Mesenteric fat pad (tissue), 1 donor: ENCODE measurements around the gene XIRP2. TPM values are rescaled to one million over a fixed set of nuclear protein-coding genes. Genes with fewer than 3 reads are reported as not detected.

Experiments used
- DNase-seq: peaks from one replicate; pipeline ENCODE4 v3.0.0-alpha.2; 2020; ENCODE audit warnings: low spot score
- long read RNA-seq: library from polyadenylated mRNA; unstranded; transcript quantifications from one replicate; pipeline ENCODE4 v2.0.0, GENCODE V29; 2020
- total RNA-seq: library from RNA; stranded (reverse); fragmentation: NEBNext Ultra II Directional; extraction: Animal tissue kit (Norgen Biotek cat#: 25700); gene quantifications from one replicate; pipeline ENCODE4 v1.2.1, GENCODE V29; 2021
- donor health status: DM: yes; HTN: yes; CAD: no.

Gene XIRP2
- not detected for total RNA-seq
- long read RNA-seq: 0 reads

GRCh38 chr2:166888180-166888579 lies at the start of gene XIRP2:
Gene XIRP2, plus strand, starts transcription at chr2:166888480. Its CDS starts 15,003 bp downstream, at chr2:166903483.
- no peak for DNase-seq

GRCh38 chr2:166841152-166841551 lies 47.1 kb upstream of the XIRP2 start:
- no peak for DNase-seq

GRCh38 chr2:166841679-166842078 lies 46.6 kb upstream of the XIRP2 start:
- DNase-seq: no peak

GRCh38 chr2:166844111-166844510 lies 44.2 kb upstream of the XIRP2 start:
- DNase-seq: no peak

- DNase-seq: no peak
These were observed 25.7 kb upstream of the XIRP2 start for GRCh38 chr2:166862468-166863132.

- no peak for DNase-seq
These were observed 20.3 kb upstream of the XIRP2 start for GRCh38 chr2:166867874-166868514.

- no peak for DNase-seq
These were observed 17.9 kb upstream of the XIRP2 start for GRCh38 chr2:166870346-166870745.

GRCh38 chr2:166881177-166881576 lies 7.1 kb upstream of the XIRP2 start:
- no peak for DNase-seq

- no peak for DNase-seq
These were observed 5.4 kb upstream of the XIRP2 start for GRCh38 chr2:166882851-166883250.

GRCh38 chr2:166891727-166892126 lies 3.4 kb downstream of the XIRP2 start:
- DNase-seq: no peak

- no peak for DNase-seq
These were observed 4.1 kb downstream of the XIRP2 start for GRCh38 chr2:166892397-166892796.

- DNase-seq: no peak
These were observed 7.0 kb downstream of the XIRP2 start for GRCh38 chr2:166895243-166895642.

- no peak for DNase-seq
These were observed 9.4 kb downstream of the XIRP2 start for GRCh38 chr2:166897666-166898065.

GRCh38 chr2:166899676-166900075 lies 11.4 kb downstream of the XIRP2 start:
- no peak for DNase-seq

GRCh38 chr2:166900700-166901099 lies 12.4 kb downstream of the XIRP2 start:
- DNase-seq: no peak

GRCh38 chr2:166901336-166901735 lies 13.1 kb downstream of the XIRP2 start:
- no peak for DNase-seq

- DNase-seq: no peak
These were observed 28.7 kb downstream of the XIRP2 start for GRCh38 chr2:166916987-166917386.

- no peak for DNase-seq
These were observed 29.1 kb downstream of the XIRP2 start for GRCh38 chr2:166917415-166917814.

GRCh38 chr2:166921261-166921896 lies 33.1 kb downstream of the XIRP2 start:
- no peak for DNase-seq

GRCh38 chr2:166924967-166925366 lies 36.7 kb downstream of the XIRP2 start:
- DNase-seq: no peak

GRCh38 chr2:166926657-166927056 lies 38.4 kb downstream of the XIRP2 start:
- DNase-seq: no peak

- DNase-seq: no peak
These were observed 43.8 kb downstream of the XIRP2 start for GRCh38 chr2:166932032-166932431.

- no peak for DNase-seq
These were observed 46.5 kb downstream of the XIRP2 start for GRCh38 chr2:166934817-166935216.
